PFSK-1 (cell line): ENCODE data around the gene ACACA.

Experiments used
- FOXP2 ChIP-seq: optimal IDR thresholded peaks from 2 replicates; pipeline ENCODE3; 2011; ENCODE audit warnings: borderline replicate concordance, control low read depth, inconsistent platforms; ENCODE audit not compliant: insufficient read depth; ENCODE audit errors: extremely low read length, extremely low read depth
- POLR2AphosphoS5 ChIP-seq: IDR thresholded peaks from 2 replicates; pipeline ENCODE4 v1.6.1; 2012; ENCODE audit warnings: low read depth, mild to moderate bottlenecking, control low read depth, low read length, moderate library complexity
- SIN3A ChIP-seq: IDR thresholded peaks from 2 replicates; pipeline ENCODE4 v1.6.1; 2012; ENCODE audit warnings: mild to moderate bottlenecking, low read length, moderate library complexity, borderline replicate concordance; ENCODE audit not compliant: insufficient read depth
- TAF1 ChIP-seq: IDR thresholded peaks from 2 replicates; pipeline ENCODE4 v1.6.1; 2012; ENCODE audit warnings: low read length, control low read depth, borderline replicate concordance; ENCODE audit not compliant: insufficient read depth
- TF ChIP-seq, protein P1 (sequence below), 2 experiments: IDR thresholded peaks; 2 replicates each; pipeline versions ENCODE4 v1.6.1 to v1.8.0; 2011 to 2012; ENCODE audit warnings: low read depth in 2 of 2, low read length in 2 of 2, control low read depth in 1 of 2, inconsistent platforms in 1 of 2, mild to moderate bottlenecking in 1 of 2, moderate library complexity in 1 of 2; ENCODE audit not compliant: insufficient read depth in 1 of 2

Gene ACACA

DNA sequence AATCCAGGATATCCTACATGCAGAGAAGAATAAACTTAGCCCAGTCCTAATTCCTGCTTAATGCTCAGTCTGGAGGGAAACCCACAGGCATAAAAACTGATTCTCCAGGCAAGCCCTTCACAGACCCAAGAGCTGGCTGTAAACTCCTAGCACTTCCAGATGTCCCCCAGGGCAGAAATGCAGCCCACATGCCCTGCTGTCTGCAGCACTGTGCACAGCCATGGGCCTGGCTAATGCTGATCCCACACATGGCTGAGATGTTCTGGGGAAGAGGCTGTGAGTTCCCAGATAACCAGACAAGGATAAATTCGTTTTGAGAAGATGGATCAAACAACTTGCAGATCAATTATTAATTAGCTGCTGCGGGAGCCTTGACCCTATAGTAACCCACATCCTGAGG lies 309.5 kb downstream of the ACACA start:
- TF ChIP-seq SIN3A = no peak
- TF ChIP-seq FOXP2 = no peak
- no peak for TF ChIP-seq TAF1
- TF ChIP-seq, protein P1, sequence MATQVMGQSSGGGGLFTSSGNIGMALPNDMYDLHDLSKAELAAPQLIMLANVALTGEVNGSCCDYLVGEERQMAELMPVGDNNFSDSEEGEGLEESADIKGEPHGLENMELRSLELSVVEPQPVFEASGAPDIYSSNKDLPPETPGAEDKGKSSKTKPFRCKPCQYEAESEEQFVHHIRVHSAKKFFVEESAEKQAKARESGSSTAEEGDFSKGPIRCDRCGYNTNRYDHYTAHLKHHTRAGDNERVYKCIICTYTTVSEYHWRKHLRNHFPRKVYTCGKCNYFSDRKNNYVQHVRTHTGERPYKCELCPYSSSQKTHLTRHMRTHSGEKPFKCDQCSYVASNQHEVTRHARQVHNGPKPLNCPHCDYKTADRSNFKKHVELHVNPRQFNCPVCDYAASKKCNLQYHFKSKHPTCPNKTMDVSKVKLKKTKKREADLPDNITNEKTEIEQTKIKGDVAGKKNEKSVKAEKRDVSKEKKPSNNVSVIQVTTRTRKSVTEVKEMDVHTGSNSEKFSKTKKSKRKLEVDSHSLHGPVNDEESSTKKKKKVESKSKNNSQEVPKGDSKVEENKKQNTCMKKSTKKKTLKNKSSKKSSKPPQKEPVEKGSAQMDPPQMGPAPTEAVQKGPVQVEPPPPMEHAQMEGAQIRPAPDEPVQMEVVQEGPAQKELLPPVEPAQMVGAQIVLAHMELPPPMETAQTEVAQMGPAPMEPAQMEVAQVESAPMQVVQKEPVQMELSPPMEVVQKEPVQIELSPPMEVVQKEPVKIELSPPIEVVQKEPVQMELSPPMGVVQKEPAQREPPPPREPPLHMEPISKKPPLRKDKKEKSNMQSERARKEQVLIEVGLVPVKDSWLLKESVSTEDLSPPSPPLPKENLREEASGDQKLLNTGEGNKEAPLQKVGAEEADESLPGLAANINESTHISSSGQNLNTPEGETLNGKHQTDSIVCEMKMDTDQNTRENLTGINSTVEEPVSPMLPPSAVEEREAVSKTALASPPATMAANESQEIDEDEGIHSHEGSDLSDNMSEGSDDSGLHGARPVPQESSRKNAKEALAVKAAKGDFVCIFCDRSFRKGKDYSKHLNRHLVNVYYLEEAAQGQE (IDR thresholded peaks at IDR 0.05; ENCODE audit: insufficient read depth in 1 of 2, low read depth in 2 of 2, low read length in 2 of 2) = no peak
- TF ChIP-seq POLR2AphosphoS5 = no peak

DNA sequence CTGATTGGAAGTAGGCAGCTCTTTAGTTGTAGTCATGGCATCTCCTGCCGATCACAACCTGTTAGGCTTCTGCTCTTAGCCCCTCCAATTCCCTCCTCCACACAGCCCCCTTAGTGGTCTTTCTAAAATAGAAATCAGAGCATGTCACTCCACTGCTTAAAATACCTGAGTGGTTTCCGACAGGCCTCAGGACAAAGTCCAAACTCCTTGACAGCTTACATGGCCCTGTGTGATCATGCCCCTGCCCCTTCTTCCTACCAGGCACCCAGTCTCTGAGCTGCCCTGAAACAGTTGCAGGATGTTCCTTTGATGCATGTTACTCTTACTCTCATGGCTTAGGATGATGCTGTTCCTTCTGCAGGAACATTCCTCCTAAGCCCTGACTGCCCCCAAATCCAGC lies 310.6 kb downstream of the ACACA start:
- TF ChIP-seq TAF1 = no peak
- TF ChIP-seq, protein P1 (IDR thresholded peaks at IDR 0.05; ENCODE audit: insufficient read depth in 1 of 2, low read depth in 2 of 2, low read length in 2 of 2) = no peak
- TF ChIP-seq POLR2AphosphoS5 = no peak
- TF ChIP-seq FOXP2 = no peak
- TF ChIP-seq SIN3A = no peak

- TF ChIP-seq, protein P1 (IDR thresholded peaks at IDR 0.05; ENCODE audit: insufficient read depth in 1 of 2, low read depth in 2 of 2, low read length in 2 of 2) = no peak
- no peak for TF ChIP-seq FOXP2
- no peak for TF ChIP-seq TAF1
- no peak for TF ChIP-seq SIN3A
- no peak for TF ChIP-seq POLR2AphosphoS5
These were observed 312.2 kb downstream of the ACACA start for GRCh38 chr17:37094391-37094790.

GRCh38 chr17:37092701-37093100 lies 313.9 kb downstream of the ACACA start:
- TF ChIP-seq SIN3A = no peak
- TF ChIP-seq TAF1 = no peak

- TF ChIP-seq TAF1 = no peak
- TF ChIP-seq, protein P1 (IDR thresholded peaks at IDR 0.05; ENCODE audit: insufficient read depth in 1 of 2, low read depth in 2 of 2, low read length in 2 of 2) = no peak
- no peak for TF ChIP-seq FOXP2
- no peak for TF ChIP-seq SIN3A
- TF ChIP-seq POLR2AphosphoS5 = no peak
These were observed 314.6 kb downstream of the ACACA start for GRCh38 chr17:37092071-37092470.
